HG03378 (cell line): Measurements from ENCODE around the gene PACS2.
"Not testable (repeated sequence)": the region's sequence is repeated elsewhere in the genome, so short reads cannot be mapped to it uniquely, and the experiment has no call there.

ENCODE experiments used
- ATAC-seq: cut with Tn5 transposase; IDR thresholded peaks from one replicate; pipeline ENCODE4 v1.9.1; 2021; ENCODE audit warnings: mild to moderate bottlenecking, moderate library complexity; ENCODE audit not compliant: unreplicated experiment

PACS2 gene

GRCh38 chr14:105329411-105330150, 15.0 kb downstream of the PACS2 start:
- ATAC-seq: no peak

- ATAC-seq: no peak
Measured at GRCh38 chr14:105330491-105330895, 15.9 kb downstream of the PACS2 start.

GRCh38 chr14:105331575-105332349, 17.2 kb downstream of the PACS2 start:
- no peak for ATAC-seq

- ATAC-seq: no peak
Measured at GRCh38 chr14:105332350-105332874, 17.9 kb downstream of the PACS2 start.

- no peak for ATAC-seq
Measured at GRCh38 chr14:105333020-105333490, 18.5 kb downstream of the PACS2 start.

- no peak for ATAC-seq
Measured at GRCh38 chr14:105333613-105334364, 19.2 kb downstream of the PACS2 start.

GRCh38 chr14:105334383-105335230, 20.1 kb downstream of the PACS2 start:
- no peak for ATAC-seq

GRCh38 chr14:105335231-105335542, 20.6 kb downstream of the PACS2 start:
- ATAC-seq: not testable (repeated sequence)

GRCh38 chr14:105335735-105336476, 21.4 kb downstream of the PACS2 start:
- ATAC-seq: no peak

GRCh38 chr14:105336477-105337287, 22.1 kb downstream of the PACS2 start:
- no peak for ATAC-seq

GRCh38 chr14:105337433-105337832, 22.9 kb downstream of the PACS2 start:
- no peak for ATAC-seq

- no peak for ATAC-seq
Measured at GRCh38 chr14:105337966-105338741, 23.6 kb downstream of the PACS2 start.

- no peak for ATAC-seq
Measured at GRCh38 chr14:105340821-105341733, 26.5 kb downstream of the PACS2 start.

GRCh38 chr14:105343194-105343593, 28.6 kb downstream of the PACS2 start:
- no peak for ATAC-seq

GRCh38 chr14:105346200-105346533, 31.6 kb downstream of the PACS2 start:
- no peak for ATAC-seq

GRCh38 chr14:105346876-105347586, 32.5 kb downstream of the PACS2 start:
- ATAC-seq: no peak

- no peak for ATAC-seq
Measured at GRCh38 chr14:105347587-105347968, 33.0 kb downstream of the PACS2 start.
